ENCODE measurements around the gene CFAP99.

DNA sequence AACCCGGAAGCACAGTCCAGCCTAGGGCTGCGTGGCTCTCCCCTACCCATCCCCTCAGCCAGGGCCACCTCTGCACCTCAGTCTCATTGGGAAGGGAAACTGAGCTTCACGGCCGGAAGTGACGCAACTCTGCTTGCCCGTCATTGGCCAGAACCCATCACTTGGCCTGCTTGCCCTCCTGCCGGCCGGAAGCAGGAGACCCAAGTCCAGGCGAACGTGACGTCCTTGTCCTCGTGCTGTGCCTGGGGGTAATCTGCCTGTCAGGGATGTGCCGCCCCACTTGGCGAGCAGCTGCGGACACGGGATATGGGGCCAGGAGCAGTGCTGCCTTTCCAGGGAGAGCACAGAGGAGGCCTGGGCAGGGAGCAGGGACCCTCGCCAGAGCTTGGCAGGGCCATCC, 31.5 kb upstream of the CFAP99 start:
- TF ChIP-seq CTCF (IDR thresholded peaks at IDR 0.05) (no peak), POLR2A (IDR thresholded peaks at IDR 0.05) (no peak)
